K562 (cell line): ENCODE measurements around the gene STARD13.

Source experiments
- ATF2 ChIP-seq: sonication (generic); formaldehyde crosslinking; IDR thresholded peaks from 2 replicates; pipeline ENCODE4 v1.8.1; 2022; ENCODE audit warnings: missing genetic modification reagents
- CREB3L1 ChIP-seq: fragments of 450-650 bp; IDR thresholded peaks from 2 replicates; pipeline ENCODE4 v1.6.1; 2014; ENCODE audit warnings: low read depth, mild to moderate bottlenecking, moderate library complexity, borderline replicate concordance
- CTCF ChIP-seq, 3 experiments: IDR thresholded peaks in 2 of 3; conservative IDR thresholded peaks in 1 of 3; 2 replicates each; pipeline ENCODE4 v1.5.1; 2011 to 2012; ENCODE audit warnings: low read length in 3 of 3, mild to moderate bottlenecking in 3 of 3, control low read depth in 2 of 3, improper control_type of control experiment in 1 of 3, inconsistent platforms in 1 of 3, low read depth in 1 of 3, mixed read lengths in 1 of 3, moderate library complexity in 1 of 3; ENCODE audit not compliant: insufficient read depth in 2 of 3
- ETV6 ChIP-seq, 3 experiments: fragments of 150-350 bp in 1 of 3; sonication (generic) in 1 of 3; formaldehyde crosslinking in 1 of 3; IDR thresholded peaks; 2 replicates each; pipeline versions ENCODE4 v1.6.1 to v1.8.0; 2014 to 2022; ENCODE audit warnings: borderline replicate concordance in 2 of 3, low read depth in 2 of 3, antibody characterized with exemption in 1 of 3, low read length in 1 of 3, mild to moderate bottlenecking in 1 of 3, missing genetic modification reagents in 1 of 3
- HCFC1 ChIP-seq: IDR thresholded peaks from 2 replicates; pipeline ENCODE4 v1.6.1; 2012; ENCODE audit warnings: low read depth, low read length, improper control_type of control experiment
- MYC ChIP-seq, 2 experiments: fragments of 250-450 bp in 1 of 2; sonication (Bioruptor Pico) in 1 of 2; IDR thresholded peaks; 2 replicates each; pipeline versions ENCODE4 v1.5.1 to v1.6.1; 2012 to 2021; ENCODE audit warnings: low read depth in 2 of 2, borderline replicate concordance in 1 of 2, improper control_type of control experiment in 1 of 2, low read length in 1 of 2, mild to moderate bottlenecking in 1 of 2, moderate library complexity in 1 of 2
- POLR2A ChIP-seq: fragments of 450-650 bp; conservative IDR thresholded peaks from 2 replicates; pipeline ENCODE4 v1.6.1; 2016
- RAD21 ChIP-seq, 2 experiments: fragments of 250-450 bp in 1 of 2; fragments of 450-650 bp in 1 of 2; sonication (Bioruptor Pico) in 1 of 2; formaldehyde crosslinking in 1 of 2; IDR thresholded peaks in 1 of 2; conservative IDR thresholded peaks in 1 of 2; 2 replicates each; pipeline versions ENCODE4 v1.4.0 to v1.8.0; 2020 to 2022; ENCODE audit warnings: mild to moderate bottlenecking in 2 of 2, moderate library complexity in 1 of 2
- SMC3 ChIP-seq: conservative IDR thresholded peaks from 2 replicates; pipeline ENCODE4 v1.6.1; 2011; ENCODE audit warnings: low read depth, low read length, improper control_type of control experiment; ENCODE audit not compliant: insufficient read depth
- SP1 ChIP-seq: sonication (generic); formaldehyde crosslinking; IDR thresholded peaks from 2 replicates; pipeline ENCODE4 v1.8.1; 2022; ENCODE audit warnings: mild to moderate bottlenecking, missing genetic modification reagents
- ZNF717 ChIP-seq: fragments of 250-450 bp; sonication (Bioruptor Pico); IDR thresholded peaks from 2 replicates; pipeline ENCODE4 v1.5.0; 2021

GRCh38 chr13:33252135-33252534 is 33.4 kb downstream of the STARD13 start:
- no peak for TF ChIP-seq CTCF (IDR thresholded peaks at IDR 0.05 in 2 of 3, conservative IDR thresholded peaks at IDR 0.05 in 1 of 3; ENCODE audit: insufficient read depth in 2 of 3, low read depth in 1 of 3, low read length in 3 of 3)
- no peak for TF ChIP-seq CREB3L1
- TF ChIP-seq HCFC1 = no peak
- no peak for TF ChIP-seq ETV6 (IDR thresholded peaks at IDR 0.05; ENCODE audit: borderline replicate concordance in 1 of 2, low read depth in 2 of 2, low read length in 1 of 2)
- TF ChIP-seq ETV6 (CRISPR knock-in tag; IDR thresholded peaks at IDR 0.05; ENCODE audit: borderline replicate concordance) = no peak
- no peak for TF ChIP-seq POLR2A
- TF ChIP-seq MYC (IDR thresholded peaks at IDR 0.05; ENCODE audit: low read depth, low read length) = no peak
- no peak for TF ChIP-seq MYC (CRISPR knock-in tag; IDR thresholded peaks at IDR 0.05; ENCODE audit: borderline replicate concordance, low read depth)
- TF ChIP-seq SMC3 = no peak
- TF ChIP-seq ATF2 (CRISPR knock-in tag) = no peak
- TF ChIP-seq SP1 (CRISPR knock-in tag) = no peak
- TF ChIP-seq ZNF717 (CRISPR knock-in tag) = no peak
- no peak for TF ChIP-seq RAD21 (CRISPR knock-in tag; conservative IDR thresholded peaks at IDR 0.05 in 1 of 2, IDR thresholded peaks at IDR 0.05 in 1 of 2)
